Measurements from ENCODE around the gene FOXF1. TPM values are rescaled to one million over a fixed set of nuclear protein-coding genes. Genes with fewer than 3 reads are reported as not detected.

Gene FOXF1
- total RNA-seq, 1 donor from 2014 or later, result 0.47 TPM

DNA sequence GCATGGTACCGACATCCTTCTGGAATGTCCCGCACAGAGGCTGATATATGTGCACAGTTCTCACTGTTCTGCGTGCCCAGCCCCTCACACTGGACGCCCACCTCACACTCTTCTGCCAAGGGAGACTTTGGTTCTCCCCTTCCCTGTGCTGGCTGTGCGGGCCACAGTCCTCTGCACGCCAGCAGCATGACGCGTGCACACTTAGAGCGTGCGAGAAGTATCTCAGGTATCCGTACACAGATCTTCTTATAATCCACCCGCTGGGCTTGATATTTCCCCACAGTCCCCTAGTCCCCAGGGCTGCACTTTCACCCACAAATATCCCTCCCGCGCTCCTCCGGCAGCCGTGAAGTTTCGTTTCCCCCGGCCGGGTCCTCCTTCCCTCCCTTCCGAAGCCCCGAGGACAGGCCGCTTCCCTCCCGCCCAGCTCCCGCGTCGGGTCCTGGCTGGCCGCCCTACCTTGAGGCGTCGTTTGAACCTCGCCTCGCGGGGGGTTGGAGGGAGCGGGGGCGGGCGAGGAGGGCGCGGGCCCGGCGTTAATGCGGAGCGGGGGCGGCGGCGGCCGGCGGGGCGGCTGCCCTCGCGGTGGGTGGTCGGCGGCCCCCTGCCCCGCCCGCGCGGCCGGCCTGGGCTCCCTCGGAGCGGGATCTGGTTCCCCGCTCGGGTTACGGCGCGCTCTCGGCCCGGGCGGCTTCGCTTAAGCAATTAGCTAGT lies 5.0 kb upstream of the FOXF1 start:
- no peak for DNase-seq

DNA sequence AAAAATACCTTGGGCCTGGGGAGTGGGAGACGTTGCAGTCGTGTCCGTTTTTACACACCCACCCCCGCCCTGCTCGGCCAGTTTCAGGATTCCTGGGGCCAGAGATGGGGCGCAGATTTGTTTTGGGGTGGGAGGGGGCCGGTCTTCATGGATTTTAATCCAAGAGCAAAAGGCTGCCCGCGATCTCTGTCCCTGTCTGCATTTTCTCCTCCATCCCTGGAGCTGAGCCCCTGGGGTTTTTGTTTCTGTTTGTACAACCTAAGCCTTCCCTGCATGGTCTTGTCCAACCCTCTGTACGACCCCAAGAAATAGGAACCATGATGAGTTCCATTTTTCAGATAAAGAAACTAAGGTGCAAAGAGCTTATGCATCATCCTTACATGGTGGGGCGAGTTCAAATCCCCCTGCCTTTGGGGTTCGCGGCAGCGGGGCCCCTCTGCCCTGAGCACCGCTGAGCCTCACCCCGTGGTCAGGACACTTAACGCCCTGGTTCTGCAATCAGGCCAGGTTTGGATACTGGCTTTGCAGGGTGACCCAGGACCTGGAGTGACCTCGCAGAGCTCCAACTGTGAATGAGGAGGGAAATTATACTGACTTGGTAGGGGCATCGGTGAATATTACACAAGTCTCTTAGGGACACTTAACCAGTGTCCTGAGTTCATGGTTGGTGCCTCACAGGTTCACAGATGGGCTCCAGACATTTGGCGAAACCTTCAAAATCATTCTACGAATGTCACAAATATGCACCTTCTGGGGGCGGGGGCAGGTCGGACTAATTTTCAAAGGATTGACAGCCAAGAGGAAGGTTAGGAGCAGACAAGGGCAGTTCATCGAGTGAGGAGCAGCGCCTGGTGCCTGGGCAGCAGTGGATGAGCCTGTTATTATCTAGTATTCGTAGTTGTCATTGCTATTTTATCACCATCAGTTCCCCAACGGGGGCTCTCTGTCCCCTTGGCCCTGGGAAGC lies 4.1 kb upstream of the FOXF1 start:
- no peak for DNase-seq

DNA sequence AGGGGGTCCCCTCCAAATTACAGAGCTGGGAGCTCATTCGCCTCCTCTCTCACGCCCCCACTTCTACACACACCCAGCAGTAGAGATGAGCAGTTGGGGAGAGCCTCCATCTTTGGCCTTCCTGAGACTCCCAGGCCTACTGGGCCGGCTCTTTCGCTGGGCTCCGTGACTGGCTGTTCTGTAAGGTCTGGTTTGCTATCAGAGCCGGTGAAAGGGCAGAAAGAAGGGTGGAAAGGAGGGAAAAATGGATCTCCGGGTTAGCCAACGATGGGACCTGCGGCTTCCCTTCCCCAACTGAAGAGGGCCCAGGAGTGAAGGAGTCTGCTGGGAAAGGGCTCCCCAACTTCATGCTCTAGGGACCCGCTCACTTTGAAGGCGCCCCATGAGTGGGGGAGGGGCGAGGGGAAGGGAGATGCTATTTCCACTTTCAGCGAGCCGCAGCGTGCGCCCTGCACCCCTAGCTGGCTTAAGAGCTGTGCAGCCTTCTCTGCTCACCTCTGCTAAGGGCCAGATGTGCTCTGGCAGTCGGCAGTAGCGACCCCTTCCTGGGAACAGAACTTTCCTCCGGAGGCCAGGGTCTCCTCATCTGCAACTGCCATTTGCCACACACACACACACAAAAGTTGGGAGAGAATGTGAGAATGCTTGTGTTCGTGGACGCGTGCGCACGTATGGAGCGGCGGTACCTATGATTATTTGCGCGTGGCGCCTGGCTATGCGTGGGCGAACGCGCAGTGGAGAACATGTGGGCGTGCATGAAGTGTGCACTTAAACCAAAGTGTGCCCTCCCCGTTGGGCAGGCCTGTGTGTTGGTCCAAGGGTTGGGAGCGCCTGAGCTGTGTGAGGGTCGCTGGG lies 2.9 kb upstream of the FOXF1 start:
- no peak for DNase-seq

DNA sequence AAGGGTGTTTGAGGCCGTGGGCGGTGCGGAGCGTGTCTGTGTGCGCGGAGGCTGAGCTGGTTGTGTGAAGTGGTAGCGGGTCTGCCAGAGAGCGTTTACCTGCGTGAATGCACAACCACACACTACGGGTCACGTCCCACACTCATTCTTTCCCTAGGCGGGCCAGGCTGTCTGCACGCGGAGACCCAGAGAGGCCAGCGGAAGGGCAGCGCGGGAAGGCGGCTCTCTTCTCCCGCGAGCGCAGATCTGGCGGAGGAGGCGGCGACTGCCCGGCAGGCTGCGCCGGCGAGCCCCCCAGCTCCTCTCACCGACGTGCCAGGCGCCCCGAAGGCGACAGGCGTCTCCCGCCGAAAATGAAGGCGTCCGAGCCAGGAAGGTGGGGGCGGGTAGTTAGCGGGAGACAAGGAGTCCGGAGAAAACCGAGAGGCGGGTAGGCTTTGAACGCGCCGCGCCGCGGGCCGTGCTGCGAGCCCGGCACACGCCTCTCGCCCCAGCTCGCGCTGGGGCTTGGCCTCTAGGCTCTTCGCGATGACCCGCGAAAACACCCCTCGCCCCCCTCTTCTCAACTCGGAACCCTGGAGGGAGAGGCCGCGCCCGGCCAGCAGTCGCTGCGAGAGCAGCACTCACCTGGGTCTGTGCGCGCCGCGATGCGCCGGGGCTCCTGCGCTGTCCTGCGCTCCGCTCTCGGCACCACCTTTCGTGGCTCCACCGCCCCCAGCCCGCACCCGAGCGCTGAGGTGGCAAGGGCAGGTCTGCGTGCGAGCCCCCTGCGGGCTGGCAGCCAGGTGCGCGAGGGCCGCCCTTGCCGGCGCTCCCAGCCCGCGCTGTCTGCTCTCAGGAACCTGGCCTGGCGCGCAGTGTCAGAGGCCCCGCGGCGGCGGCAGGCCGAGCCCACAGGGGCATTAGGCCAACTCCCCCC lies 2.0 kb upstream of the FOXF1 start:
- no peak for DNase-seq

DNA sequence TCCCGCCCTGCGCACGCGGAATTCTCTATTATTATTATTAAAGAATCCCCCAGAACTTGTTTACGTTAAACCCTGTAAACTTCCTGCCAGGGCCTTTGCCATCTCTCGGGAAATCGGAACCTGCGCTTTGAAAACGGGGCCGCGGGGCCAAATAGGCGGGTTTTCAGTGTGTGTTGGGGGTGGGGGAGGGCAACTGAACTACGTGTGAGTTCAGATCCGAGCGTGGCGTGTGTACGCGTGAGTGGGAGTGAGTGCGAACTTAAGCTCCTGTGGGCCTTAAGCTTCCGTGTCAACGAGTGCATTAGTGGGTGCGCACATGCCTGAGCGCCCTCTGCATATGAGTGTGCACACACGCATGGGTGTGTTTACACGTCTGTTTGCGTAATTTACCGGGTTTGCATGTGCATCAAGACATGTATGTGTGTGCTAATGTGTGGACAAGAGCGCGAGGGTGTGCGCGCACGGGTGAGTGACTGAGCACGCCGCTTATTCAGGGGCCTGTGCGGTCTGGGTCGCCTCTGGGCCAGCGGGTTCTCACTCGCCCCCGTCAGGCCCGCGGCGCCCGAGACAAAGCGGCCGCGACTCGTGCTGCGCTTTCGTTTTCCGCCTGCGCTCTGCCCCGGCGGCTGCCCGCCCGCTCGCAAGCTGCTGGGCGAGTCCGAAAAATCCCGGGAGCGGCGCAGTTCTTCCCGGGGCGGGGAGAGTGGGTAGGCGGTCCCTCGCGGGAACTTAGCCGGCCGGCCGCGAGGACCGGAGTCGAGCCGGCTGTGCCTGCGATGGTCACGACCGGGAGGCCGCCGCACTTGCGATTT lies 1.2 kb upstream of the FOXF1 start:
- no peak for DNase-seq

DNA sequence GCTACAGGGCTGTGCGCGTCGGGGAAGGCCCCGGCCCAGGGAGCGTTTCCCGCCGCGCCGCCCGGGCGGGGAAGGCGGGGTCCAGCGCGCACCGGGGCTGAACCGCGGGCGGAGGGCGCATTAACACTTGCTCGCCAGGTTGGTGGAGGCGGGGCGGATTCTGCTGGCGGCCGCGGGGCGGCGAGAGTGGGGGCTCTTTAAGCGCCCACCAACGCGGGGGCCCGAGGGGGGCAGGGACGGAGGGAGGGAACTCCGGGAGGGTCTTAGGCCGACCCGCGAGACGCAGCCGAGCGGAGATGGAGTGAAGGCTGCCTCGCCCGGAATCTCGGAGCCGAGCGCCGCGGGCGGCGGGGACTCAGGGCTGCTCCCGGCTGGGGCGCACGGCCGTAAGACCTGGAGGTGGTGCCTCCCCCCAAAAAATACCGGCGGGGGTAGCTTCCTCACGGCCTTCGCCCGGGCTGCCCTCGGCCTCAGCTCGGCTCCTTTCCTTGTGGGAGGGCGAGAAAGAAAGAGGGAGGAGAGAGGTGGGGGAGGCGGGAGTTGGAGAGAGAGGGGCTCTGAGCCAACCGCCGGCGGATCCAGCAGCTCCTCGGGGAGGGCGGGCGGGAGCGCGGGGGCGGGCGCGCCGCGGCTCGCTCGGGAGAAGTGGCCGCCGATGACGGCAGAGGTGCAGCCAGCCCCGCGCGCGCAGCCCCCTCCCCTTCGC lies 415 bp upstream of the FOXF1 start:
- DNase-seq, result no peak

DNA sequence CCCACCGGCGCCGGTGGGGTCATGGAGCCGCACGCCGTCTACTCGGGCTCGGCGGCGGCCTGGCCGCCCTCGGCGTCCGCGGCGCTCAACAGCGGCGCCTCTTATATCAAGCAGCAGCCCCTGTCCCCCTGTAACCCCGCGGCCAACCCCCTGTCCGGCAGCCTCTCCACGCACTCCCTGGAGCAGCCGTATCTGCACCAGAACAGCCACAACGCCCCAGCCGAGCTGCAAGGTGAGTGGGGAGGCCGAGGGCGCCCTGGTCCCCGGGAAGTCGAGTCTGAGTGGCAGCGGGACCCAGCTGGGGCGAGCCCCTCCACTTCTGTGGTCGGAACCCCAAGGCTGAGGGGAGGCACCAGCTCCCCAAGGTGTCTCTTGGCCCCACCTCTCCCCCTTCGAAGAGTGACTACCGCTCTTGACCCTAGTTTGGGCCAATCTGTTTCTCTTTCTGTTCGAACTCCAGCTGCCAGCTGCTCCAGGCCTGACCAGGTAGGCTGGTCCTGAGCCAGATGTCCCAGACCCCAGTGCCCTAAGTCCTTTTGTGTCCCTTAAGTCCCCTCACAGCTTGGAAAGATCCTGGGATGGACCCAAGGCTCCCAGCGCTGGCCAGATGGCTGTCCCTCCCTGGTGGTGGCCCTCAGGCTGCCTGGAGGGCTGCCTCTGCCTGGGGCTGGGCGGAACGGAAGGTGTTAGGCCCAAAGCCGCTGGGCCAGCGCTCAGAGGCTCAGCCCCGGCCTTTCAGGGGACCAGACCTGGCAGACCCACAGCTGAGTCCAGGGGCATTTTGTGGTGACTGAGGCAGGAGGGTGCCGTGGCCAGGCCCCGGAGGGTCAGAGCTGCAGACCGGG lies 1.2 kb downstream of the FOXF1 start:
- no peak for DNase-seq

DNA sequence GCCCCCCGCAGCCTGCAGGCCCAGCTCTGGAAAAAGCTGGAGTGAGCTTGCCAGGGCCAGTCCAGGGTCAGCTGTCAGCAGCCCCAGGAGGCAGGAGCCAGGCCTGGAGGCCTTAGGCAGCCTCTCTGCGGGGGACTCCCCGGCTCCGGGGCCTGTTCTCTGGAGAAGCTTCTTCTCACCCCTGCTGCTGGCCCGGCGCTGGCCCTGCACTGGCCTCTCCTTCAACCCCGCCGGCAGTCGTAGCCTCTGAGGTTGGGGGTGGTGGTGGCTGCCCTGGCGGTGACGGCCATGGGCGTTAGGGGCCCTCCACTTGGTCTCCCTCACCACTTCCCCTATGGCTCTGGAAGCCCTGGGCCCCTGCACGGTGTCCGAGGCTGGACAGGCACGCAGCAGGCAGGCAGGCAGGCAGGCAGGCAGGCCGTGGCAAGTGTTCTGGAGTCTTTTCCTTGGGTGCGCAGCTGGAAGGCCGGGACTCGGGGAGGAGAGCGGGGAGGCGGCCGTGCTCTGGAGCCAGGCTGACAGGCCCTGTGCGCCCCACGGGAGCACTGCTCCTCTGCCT lies 2.1 kb downstream of the FOXF1 start:
- DNase-seq, result no peak

DNA sequence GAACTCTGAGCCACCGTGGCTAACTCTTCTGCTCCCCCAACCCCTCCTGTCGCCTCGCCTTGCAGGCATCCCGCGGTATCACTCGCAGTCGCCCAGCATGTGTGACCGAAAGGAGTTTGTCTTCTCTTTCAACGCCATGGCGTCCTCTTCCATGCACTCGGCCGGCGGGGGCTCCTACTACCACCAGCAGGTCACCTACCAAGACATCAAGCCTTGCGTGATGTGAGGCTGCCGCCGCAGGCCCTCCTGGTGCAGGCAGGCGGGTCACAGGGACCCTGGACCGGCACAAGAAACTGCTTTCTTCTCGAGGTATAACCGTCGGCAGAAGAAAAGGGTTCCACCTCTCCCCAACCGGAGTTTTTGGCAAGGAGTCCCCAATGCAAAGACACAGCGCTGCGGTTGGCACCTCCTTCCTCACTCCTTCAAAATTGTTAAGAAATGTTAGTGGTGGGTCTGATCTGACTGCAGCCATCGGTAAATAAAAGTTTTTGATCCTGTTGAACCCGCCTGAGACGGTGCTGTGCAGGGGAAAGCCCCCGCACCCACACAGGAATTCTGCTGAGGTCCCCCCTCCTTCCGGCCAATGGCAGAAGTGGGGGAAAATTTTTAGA lies 2.6 kb downstream of the FOXF1 start:
- DNase-seq, result no peak

DNA sequence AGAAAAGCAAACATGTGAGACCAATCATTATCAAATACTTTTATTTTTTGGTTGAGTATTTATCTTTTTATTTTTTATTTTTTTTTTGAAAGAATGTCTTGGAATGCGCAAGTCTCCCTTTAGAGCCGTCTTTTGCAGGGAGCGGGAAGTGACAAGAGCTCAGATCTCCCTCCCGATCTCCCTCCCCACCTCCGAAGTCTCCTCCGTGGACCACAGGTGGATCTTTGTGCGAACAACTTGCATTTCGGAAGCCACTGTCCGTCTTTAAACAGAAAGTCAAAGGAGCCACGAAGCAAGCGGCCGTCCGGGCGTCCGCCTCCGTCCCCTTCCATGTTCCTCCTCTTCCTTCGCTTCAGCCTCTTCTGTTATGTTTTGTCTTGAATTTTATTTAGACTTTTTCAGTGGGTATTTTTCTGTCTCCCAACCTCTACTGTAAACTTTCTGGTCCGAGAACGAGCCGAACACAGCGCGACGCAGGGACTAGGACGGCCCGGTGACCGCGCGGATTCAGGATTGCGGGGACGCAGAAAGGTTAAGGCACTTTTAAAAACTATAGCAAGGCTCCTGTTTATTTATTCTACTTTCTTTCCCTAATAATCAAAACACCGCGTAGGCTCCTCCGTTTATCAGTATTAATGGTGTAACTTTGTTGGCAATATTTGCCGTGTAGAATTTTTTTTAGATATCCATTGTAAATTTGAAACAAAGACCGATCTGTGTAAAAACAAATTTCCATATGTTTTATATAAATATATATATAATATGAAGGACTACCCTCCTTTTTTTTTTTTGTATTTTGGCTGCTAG lies 3.3 kb downstream of the FOXF1 start:
- no peak for DNase-seq

DNA sequence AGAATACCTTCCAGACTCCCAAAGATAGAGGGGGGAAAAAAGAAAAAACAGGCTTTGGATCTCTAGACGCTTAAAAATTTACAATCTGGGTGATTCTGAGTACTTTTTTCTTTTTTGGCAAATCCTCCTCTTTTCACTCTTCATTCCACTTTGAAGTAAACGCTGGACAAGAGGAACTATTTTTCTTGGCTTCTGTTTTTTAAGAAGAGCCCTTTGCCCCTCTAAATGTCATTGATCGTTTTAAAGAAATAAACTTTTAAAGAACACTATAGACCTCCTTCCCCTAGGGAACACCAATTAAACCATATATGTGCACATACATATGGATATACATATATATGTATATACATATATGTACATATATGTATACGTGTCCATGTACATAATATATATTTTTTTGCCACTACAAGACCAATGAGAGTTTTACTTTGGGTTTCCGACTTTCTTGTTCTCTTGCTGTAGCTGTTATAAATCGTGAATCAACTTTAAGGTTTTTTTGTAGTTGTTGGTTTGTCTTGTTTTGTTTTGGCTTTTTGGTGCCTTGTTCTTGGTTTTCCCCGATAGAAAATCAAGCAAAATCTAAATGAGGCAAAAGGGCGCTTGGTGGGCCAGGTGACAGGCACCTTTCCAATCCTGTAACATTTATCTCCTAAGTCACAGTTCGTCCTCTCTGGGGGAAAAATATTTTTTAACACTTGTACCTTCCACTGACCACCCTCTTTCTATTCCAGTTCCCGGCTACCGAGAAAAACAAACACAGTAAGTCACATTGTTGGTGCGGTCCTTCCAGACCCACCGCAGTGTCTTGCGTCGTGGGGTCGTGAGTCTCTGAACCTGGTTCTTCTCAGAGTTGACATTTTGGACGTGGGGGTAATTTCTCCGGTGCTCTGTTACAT lies 4.4 kb downstream of the FOXF1 start:
- no peak for DNase-seq

DNA sequence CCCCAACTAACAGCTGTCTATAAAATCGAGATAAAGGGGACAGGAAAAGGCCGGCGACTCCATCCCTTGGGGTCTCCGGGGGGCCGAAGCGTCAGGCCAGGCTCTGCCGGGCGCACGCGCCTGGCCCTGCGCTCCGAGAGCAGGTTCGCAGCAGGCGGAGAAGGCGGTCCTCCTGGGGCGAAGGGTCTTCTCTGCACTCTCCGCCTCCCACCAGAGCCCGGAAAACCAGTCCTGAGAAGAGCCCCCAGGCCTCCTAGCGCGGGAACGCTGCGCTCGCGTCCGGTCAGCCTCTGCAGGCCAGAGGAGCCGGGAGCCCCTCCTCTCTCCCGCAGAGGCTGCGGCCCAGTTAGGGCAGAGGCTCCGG lies 5.1 kb downstream of the FOXF1 start:
- no peak for DNase-seq

DNA sequence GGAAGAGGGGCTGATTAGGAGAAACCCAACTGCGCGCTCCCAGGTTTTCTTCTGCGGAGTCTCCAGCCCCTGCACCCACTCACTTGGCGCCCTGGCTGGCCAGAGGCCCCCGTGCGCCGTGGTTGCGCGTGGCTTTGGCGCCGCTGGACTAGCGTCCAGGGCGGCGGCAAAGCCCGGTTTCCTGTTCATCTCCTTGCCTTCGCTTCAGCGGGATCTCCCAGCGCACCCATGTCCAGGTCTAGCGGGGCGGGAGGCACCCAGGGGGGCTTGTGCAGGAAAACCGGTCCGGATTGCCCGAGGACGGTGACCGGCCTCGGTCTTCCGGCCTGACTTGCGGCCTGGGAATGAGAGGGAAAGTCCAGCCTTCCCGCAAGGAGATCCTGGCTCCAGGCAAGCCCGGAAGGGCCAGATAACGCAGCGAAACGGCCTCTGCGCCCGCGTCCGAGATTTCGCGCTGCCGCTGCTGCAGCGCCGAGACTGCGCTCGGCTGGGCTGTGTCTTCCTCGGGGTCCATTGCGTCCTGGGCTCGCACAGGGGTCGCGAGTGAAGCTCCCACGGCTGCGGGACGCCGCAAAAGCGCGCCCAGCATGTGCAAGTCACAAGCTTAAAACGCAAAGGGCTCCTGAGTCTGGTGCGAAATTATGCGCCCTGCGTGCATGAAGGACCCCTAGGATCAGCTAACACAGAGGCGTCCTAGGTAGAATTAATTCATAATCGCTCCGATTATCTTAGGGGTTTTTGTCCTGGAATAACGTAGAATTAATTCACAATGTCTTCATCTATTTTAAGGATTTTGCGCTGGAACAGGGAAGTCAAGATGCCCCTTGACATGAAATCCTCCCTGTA lies 5.7 kb downstream of the FOXF1 start:
- DNase-seq, result no peak

DNA sequence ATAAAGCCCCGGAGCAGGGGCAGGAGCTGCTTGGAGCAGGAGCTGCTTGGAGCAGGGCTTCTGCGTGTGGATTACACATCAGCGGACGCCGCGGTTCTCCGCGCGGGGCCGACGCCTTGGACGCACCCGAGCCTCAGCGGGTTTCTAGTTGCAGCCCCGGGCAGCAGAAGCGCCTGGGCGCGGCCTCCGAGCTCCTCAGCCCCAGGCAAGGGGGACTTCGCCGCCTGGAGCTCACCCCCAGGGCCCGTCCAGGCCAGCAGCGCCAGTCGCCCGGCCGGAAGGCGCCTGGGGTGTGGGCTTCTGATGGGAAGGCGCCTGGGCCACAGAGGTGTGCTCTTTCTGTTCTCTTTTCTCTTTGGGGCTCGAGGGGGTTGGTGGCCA lies 6.3 kb downstream of the FOXF1 start:
- no peak for DNase-seq

DNA sequence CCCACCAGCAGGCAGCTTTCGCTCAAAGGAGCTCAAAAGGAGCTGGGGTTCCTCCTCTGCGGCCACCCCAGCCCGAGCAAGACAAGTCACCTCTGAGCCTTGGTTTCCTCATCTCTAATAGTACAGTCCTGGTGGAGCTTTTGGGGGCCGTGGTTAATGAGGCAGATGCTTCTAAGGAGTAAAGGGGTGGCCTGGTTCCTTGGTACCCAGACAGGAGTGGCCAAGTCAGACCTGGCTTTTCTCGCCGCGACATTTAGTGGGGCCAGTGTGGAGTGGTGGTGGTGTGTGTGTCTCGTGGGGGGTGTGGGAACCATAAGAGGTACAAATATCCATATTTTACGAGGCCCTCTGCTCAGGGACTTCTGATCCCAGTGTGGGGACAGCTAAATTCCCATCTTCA lies 6.7 kb downstream of the FOXF1 start:
- DNase-seq, result no peak

Measured in occipital lobe (tissue), 2 donors.